ENCODE measurements around the gene RBM3. TPM values are rescaled to one million over a fixed set of nuclear protein-coding genes. Genes with fewer than 3 reads are reported as not detected.

Gene RBM3
- total RNA-seq (2022; extraction: Qiagen RNA extraction; ENCODE audit: low read depth) = 327 to 627 TPM (median 354 TPM) in 5 replicates

DNA sequence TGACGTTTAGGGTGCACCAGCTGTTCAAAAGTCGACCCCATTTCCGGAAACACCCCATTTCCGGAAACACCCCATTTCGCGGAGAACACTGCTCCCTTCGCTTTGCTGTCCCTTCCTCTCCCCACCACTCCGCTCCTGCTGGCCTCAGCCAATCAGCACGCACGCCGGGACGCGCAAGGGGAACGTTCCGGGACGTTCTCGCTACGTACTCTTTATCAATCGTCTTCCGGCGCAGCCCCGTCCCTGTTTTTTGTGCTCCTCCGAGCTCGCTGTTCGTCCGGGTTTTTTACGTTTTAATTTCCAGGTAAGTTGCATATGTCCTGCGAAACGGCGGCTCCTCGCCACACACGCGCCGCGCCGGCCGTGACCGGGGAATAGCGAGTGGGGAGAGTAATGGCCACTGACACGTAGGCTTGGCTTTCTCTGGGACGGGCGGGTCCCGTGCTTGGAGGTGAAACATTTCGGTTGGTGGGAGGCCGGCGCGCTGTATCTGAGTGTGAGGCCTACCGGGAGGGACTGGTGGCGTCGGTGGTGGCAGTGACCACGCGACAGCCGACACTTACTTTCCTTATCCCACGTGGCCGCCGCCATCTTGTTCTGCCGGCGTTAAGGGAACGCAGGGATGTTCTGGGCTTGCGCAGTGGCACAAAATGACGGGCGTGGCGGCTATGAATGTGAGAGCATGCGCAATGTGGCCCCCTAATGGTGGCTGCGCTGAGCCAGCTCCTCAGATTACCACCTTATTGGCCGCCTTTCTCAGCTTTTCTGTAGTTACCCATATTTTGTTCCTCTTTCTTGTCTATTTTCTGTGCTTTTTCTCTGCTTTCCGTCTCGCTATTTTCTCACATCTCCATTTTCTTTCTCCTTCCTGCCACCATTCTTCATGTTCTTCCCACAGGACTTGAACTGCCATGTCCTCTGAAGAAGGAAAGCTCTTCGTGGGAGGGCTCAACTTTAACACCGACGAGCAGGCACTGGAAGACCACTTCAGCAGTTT lies at the start of gene RBM3:
RBM3 (plus strand) TSS at position 215 of the 997 bp plus-strand sequence; CDS start at position 912, 697 bp downstream.

DNA sequence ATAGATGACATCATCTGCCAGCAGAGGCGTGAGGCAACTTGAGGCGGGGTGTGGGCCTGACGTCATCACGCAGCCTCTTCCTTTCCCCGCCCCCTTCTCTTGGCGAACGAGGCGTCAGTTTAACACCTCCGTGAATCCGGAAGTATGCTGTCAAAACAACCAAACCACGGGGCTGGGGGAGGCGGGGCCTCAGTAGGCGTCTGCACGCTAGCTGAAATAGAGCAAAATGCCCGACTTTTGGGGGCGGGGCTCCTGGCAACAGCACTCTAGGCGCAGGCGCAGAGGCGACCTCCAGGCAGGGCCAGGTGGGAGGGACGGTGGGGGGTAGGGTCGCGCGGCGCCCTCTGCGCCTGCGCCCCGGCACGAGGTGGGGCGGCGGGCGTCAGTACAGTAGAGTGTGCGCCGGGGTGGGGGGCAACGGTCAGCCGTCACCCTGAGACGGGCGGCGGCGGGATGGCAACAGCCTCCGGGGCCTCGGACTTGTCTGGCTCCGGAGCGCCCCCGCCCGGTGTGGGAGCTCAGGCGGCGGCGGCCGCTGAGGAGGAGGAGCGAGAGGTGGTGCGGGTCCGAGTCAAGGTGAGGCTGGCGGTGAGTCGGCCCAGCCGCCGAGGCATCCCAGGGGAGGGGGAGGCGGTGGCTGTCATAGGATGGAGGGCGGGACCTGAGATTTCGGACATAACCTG lies 34.8 kb upstream of the RBM3 start, which contains the start of gene TBC1D25:
TBC1D25 (plus strand) TSS at position 370 of the 683 bp plus-strand sequence; CDS start at position 454, 84 bp downstream.

DNA sequence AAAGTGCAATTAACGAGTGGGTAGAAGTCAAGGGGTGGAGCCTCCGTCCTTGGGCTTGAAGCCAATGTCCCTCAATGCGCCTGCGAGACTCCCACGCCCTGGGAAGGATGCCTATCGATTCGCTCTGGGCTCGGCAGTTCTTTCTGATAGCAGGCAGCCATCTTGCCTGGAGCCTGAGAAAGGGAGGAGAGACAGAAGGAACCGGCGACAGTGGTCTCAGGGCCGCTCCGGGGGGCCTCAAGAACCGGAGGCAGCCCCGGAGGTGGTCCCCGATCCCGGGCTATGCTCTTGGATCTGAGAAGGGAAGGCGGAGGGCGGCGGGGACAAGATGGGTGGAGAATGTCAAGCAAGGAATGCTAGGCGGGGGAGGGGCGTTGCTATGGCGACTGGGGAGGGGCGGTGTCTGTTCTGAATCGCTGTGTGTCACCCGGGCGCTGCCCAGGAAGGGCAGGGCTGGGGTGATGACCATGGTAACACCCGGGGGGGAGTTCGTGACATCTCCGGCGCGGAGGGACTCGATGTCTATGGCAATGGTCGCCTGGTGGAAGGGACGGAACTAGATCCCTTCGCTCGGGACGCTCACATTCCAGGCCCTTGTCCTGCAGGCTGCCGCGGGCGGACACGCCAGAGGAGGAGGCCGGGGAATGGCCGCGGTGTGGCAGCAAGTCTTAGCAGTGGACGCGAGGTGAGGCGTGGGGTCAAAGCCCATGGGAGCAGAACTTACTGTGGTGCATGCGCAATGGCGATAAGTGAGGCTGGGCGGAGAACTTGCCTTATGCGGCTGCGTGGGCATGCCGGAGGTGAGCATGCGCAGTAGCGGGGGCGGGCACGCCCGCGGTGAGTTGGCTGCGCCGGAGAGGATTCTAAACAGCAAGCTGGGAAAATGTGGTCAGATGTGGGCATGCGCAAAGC lies 23.3 kb downstream of the RBM3 start, which contains the start of gene WDR13:
WDR13 (plus strand) TSS at position 140 of the 912 bp plus-strand sequence; CDS start at position 645, 505 bp downstream.

Other genes starting within 250 kb of the RBM3 start
- not detected in 5 replicates for gene SSX3, start 217.8 kb upstream of the RBM3 start, total RNA-seq (2022; extraction: Qiagen RNA extraction; ENCODE audit: low read depth)
- gene SSX4, start 190.9 kb upstream of the RBM3 start, total RNA-seq (2022; extraction: Qiagen RNA extraction; ENCODE audit: low read depth) = not detected in 5 replicates
- not detected in 5 replicates for gene SSX4B, start 162.5 kb upstream of the RBM3 start, total RNA-seq (2022; extraction: Qiagen RNA extraction; ENCODE audit: low read depth)
- gene SLC38A5, start 104.2 kb upstream of the RBM3 start, total RNA-seq (2022; extraction: Qiagen RNA extraction; ENCODE audit: low read depth) = 0.32 to 0.38 TPM (median 0.35 TPM) in 3 of 5 replicates, not detected in the others
- gene FTSJ1, start 98.3 kb upstream of the RBM3 start, total RNA-seq (2022; extraction: Qiagen RNA extraction; ENCODE audit: low read depth) = 64.7 to 76.3 TPM (median 69.2 TPM) in 5 replicates
- gene PORCN, start 65.5 kb upstream of the RBM3 start, total RNA-seq (2022; extraction: Qiagen RNA extraction; ENCODE audit: low read depth) = 12.4 to 19.4 TPM (median 18.0 TPM) in 5 replicates
- 111 to 149 TPM (median 144 TPM) in 5 replicates for gene EBP, start 52.7 kb upstream of the RBM3 start, total RNA-seq (2022; extraction: Qiagen RNA extraction; ENCODE audit: low read depth)
- gene TBC1D25, start 34.8 kb upstream of the RBM3 start, total RNA-seq (2022; extraction: Qiagen RNA extraction; ENCODE audit: low read depth) = 9.4 to 13.6 TPM (median 12.3 TPM) in 5 replicates
- gene WDR13, start 23.0 kb downstream of the RBM3 start, total RNA-seq (2022; extraction: Qiagen RNA extraction; ENCODE audit: low read depth) = 56.8 to 92.4 TPM (median 73.5 TPM) in 5 replicates
- gene WAS, start 109.3 kb downstream of the RBM3 start, total RNA-seq (2022; extraction: Qiagen RNA extraction; ENCODE audit: low read depth) = 0.13 to 0.52 TPM (median 0.19 TPM) in 4 of 5 replicates, not detected in the other
- gene SUV39H1, start 122.2 kb downstream of the RBM3 start, total RNA-seq (2022; extraction: Qiagen RNA extraction; ENCODE audit: low read depth) = 17.4 to 24.2 TPM (median 23.1 TPM) in 5 replicates
- gene GLOD5, start 187.3 kb downstream of the RBM3 start, total RNA-seq (2022; extraction: Qiagen RNA extraction; ENCODE audit: low read depth) = not detected in 5 replicates
- gene GATA1, start 212.1 kb downstream of the RBM3 start, total RNA-seq (2022; extraction: Qiagen RNA extraction; ENCODE audit: low read depth) = not detected in 5 replicates
- gene HDAC6, start 227.6 kb downstream of the RBM3 start, total RNA-seq (2022; extraction: Qiagen RNA extraction; ENCODE audit: low read depth) = 24.5 to 38.5 TPM (median 32.5 TPM) in 5 replicates